ENCODE measurements around the gene RBM4. TPM values are rescaled to one million over a fixed set of nuclear protein-coding genes. Genes with fewer than 3 reads are reported as not detected.
"Not testable (repeated sequence)": the region's sequence is repeated elsewhere in the genome, so short reads cannot be mapped to it uniquely, and the experiment has no call there.

Gene RBM4
- polyA plus RNA-seq, 3 donors: 79.9 to 103 (median 97.5) TPM

DNA sequence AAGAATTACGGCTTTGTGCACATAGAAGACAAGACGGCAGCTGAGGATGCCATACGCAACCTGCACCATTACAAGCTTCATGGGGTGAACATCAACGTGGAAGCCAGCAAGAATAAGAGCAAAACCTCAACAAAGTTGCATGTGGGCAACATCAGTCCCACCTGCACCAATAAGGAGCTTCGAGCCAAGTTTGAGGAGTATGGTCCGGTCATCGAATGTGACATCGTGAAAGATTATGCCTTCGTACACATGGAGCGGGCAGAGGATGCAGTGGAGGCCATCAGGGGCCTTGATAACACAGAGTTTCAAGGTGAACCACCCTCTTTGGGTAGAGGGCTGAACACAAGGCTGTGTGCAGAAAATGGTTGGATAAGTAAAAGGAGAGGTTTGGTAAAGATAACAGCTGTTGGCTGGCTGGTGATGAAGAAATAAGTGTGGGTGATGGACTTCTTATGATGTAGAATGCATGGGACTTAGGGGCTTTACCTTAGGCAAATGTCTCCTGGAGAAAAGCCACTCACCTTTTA, 1.4 kb downstream of the RBM4 start:
- WGBS, 3 donors: 40 to 66% (median 66%) methylated on average over 8 to 10 of the region's 10 CpGs
- H3K27ac ChIP-seq (ENCODE audit: low read depth, low read length): not testable (repeated sequence)

DNA sequence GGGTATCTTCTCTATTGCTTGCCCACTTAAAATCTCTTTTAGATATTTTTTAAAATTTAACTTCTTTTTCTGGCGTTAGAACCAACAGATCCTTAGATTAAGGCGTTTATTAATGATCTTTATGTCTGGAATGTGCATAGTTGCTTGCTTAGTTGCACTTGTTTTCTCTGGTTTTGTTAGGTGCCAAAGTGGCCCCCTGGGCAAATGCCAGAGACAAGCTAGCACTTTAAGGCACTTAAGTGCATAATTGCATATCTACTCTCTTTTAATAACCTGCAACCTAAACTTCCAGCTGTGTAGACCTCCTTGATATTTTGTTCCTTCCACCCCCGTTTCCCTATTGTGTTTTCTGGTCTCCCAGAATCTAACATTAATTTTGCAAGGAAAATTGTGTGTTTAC, 3.3 kb downstream of the RBM4 start:
- WGBS, 3 donors: 18 to 39% (median 23%) methylated on average over 3 of the region's 3 CpGs
- H3K27ac ChIP-seq (ENCODE audit: low read depth, low read length): no peak overlapping the region

DNA sequence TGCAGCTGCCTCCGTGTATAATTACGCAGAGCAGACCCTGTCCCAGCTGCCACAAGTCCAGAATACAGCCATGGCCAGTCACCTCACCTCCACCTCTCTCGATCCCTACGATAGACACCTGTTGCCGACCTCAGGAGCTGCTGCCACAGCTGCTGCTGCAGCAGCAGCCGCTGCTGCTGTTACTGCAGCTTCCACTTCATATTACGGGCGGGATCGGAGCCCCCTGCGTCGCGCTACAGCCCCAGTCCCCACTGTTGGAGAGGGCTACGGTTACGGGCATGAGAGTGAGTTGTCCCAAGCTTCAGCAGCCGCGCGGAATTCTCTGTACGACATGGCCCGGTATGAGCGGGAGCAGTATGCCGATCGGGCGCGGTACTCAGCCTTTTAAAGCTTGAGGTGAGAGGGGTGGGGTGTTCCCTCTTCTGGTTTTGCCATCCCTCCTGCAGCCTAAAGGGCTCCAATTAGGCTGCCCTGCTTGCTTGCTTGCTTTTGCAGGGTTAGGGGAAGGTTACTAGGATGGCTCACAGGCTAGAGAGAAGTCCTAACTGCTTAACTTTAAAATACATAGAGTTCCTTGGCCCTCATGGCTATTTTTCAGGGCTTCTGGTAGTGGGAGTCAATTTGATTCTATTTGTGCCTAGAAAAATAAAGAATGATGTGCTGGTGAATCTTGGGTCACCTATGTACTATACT, 5.4 kb downstream of the RBM4 start:
- H3K27ac ChIP-seq (ENCODE audit: low read depth, low read length): no peak overlapping the region
- WGBS, 3 donors: 64 to 91% (median 90%) methylated on average over 24 of the region's 24 CpGs

DNA sequence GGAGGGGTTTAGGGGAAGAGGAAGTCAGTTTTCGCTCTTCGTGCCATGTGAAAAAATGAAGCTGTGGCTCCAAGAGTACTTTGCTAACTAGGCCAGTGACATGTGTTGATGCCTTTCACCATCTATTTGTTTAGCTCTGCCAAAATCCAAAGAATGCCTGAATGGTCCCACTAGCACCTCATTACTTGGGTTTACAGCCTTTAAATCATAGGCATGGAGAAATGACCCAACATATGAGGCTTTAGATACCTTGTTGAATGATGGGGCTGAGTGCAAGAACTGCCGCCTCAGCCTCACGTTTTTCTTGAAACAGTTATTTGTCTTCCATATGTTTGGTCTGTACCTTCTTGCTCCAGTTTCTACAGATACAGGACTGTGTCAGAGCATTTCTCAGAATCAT, 8.3 kb downstream of the RBM4 start:
- H3K27ac ChIP-seq (ENCODE audit: low read depth, low read length): no peak overlapping the region
- WGBS, 3 donors: 72 to 77% (median 72%) methylated on average over 4 of the region's 4 CpGs

DNA sequence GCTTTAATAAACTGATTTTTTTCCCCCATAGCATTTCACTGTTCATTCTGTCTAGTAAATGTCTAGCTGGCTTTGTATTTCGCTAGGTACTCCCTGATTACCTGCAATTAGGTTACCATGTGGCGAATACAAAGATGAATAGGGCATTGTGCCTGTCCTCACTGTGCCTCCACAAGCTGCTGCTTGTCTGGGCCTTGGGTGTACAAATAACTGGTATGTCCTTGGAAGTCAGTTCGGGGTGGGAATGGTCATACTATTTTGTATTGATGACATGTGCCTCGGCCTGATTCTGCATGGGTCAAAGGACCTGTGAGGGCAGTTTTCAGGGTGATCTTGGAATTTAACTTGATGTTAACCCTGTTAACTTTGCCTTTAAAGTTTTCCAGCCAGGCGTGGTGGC, 11.4 kb downstream of the RBM4 start:
- H3K27ac ChIP-seq (ENCODE audit: low read depth, low read length): no peak overlapping the region
- 89 to 97% (median 96%) methylated on average over 5 of the region's 5 CpGs for WGBS, 3 donors

DNA sequence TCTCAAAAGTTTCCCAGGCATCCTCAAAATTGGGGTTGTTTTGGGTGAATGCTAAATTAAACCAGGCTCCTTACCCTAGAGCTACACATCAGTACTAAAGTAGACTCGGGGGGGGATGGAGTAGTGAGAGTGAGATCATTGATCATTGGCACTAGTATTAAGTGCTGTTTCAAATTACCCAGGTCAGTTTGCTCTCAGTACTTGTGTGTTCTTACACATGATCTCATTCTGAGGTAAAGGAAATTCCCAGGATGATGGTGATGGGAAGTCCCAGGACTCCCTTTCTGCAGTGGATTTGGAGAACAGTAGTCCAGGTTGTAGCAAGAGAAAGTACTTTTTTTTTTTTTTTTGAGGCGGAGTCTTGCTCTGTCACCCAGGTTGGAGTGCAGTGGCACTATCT, 12.5 kb downstream of the RBM4 start:
- 91 to 96% (median 95%) methylated on average over 1 to 2 of the region's 2 CpGs for WGBS, 3 donors
- H3K27ac ChIP-seq (ENCODE audit: low read depth, low read length): no peak overlapping the region

DNA sequence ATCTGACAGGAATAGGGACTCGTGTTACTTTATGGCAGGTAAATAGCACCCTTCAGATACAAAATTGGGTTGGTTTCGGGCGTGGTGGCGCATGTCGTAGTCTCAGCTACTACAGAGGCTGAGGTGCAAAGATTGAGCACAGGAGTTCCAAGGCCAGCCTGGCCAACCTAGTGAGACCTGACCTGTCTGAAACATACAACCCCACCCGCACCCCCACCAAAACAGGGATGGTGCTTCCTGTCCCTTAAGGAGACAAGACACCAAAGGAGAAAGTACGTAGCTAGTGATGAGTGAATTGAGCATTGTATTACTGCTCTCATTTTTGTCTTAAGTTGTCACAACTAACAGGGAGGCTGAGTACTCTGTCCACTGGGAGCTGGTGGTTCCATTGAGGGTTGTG, 14.1 kb downstream of the RBM4 start:
- 89 to 95% (median 93%) methylated on average over 7 of the region's 7 CpGs for WGBS, 3 donors
- H3K27ac ChIP-seq (ENCODE audit: low read depth, low read length): no peak overlapping the region

DNA sequence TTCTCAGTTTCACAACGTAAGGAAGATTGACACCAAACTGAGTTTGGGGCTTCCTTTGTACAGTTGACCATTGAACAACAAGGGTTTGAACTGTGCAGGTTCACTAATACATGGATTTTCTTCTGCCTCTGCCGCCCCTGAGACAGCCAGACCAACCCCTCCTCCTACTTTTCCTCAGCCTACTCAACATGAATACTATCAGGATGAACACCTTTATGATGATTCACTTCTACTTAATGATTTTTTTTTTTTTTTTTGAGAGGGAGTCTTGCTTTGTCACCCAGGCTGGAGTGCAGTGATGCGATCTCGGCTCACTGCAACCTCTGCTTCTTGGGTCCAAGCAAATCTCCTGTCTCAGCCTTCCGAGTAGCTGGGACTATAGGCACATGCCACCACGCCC, 14.6 kb downstream of the RBM4 start:
- 89 to 93% (median 91%) methylated on average over 6 of the region's 6 CpGs for WGBS, 3 donors

DNA sequence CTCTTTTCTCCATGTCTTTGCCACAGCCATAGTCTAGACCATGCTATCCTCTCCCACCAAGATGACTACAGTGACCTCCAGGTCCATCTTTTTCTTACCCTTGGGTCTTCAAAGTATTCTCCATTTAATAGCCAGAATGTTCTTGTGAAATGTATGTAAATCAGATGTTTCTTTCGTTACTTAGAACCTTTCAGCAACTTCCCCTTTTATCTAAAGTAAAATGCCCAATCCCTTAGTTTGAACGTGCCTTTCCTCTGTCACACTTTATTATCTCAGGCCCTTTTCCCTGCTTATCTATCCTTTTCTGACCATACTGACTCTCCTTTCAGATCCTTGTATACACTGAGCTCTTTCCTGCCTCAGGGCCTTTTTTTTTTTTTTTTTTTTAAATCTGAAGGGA, 21.3 kb downstream of the RBM4 start:
- WGBS, 3 donors: 52 to 61% (median 53%) methylated on average over 2 of the region's 2 CpGs
- no peak overlapping the region for H3K27ac ChIP-seq (ENCODE audit: low read depth, low read length)

More for the DNA sequence above, 14.6 kb downstream of the RBM4 start:
- H3K27ac ChIP-seq (ENCODE audit: low read depth, low read length): no peak overlapping the region

DNA sequence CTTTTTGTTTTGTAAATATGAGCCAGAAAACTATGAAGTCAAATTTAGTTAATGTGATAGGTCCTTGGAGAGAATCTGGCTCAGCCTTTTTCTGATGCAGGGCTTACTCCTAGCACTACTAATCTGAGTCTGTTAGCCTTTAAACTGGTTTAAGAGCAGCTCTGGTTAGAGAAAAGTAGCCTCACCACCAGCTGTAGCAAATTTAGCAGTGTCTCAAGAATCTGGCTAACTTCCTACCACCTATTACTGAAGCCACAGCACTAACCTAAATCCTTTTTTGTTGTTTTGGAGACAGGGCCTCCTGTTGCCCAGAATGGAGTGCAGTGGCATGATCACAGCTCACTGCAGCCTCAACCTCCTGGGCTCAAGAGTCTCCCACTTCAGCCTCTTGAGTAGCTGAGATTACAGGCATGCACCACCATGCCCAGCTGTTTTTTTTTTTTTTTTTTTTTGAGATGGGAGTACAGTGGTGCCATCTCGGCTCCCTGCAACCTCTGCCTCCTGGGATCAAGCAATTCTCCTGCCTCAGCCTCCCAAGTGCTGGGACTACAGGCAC, 25.3 kb downstream of the RBM4 start:
- WGBS, 3 donors: 89 to 100% (median 96%) methylated on average over 1 of the region's 1 CpG
- no peak overlapping the region for H3K27ac ChIP-seq (ENCODE audit: low read depth, low read length)

DNA sequence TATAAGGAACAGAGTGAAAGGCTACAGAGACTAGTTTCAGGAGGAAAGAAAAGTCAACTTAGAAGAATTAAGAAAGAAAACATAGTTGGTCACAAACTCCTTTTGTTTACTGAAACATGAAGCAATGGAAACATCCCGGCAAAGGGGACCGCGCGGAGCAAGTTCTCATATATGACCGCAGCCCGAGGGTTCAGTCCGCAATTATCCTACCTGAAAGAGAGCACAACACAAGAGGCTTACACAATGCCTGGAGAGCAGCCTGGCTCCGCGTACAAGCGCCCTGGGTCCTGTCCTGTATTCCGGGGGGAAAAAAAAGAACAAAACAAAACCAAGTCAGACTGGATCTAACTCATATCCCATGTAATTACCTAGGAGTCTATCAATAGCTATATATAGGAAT, 26.9 kb downstream of the RBM4 start:
- 92 to 94% (median 94%) methylated on average over 11 of the region's 11 CpGs for WGBS, 3 donors
- H3K27ac ChIP-seq (ENCODE audit: low read depth, low read length): no peak overlapping the region

DNA sequence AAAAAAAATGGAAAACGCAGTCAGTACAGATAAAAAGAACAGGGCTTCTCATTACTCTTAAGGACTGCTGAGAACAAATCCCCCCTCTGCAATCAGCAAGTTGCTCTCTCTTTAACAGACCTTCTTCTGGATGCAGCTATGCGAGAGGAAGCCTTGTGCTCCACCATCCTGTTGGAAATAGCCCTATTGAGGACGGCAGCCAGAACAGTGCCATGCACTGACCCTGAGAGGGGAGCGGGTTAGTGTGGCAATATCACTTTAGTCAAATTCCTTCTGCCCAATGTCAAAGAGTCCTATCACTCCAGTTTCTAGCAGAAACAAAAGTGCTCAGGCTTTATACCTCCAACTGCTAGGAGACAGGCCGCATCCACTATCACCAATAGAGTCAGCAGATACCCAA, 32.3 kb downstream of the RBM4 start:
- H3K27ac ChIP-seq (ENCODE audit: low read depth, low read length): no peak overlapping the region
- WGBS, 3 donors: 71 to 91% (median 90%) methylated on average over 5 of the region's 5 CpGs

DNA sequence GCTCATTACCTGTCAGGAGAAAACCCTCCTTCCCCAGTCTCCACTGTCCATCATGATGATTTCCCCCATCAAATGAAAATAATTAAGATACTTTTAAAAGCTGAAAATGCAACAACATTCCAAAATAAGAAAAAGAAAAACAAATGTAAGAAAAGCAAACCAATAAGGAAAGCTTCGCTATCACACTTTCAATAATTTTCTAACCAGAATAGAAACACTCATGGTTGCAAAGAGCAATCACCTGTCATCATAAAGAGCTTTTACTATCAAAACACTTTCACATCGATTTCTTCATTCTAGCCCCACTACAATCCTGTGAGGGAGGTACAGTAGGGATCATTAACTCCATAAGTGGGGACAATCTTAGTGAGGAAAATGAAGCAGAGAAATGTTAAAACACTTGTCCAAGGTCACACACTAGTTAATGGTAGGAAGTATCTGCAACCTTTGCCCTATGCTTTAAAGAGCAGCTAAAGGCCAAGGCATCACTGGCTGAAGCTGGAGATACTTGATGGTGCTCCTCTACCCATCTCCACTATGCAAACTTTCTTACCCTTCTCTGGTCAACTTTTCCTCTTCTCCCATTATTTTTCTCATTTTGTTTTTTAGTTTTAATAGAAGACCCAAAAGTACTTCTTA, 36.6 kb downstream of the RBM4 start:
- WGBS, 3 donors: 62 to 92% (median 91%) methylated on average over 2 of the region's 2 CpGs
- no peak overlapping the region for H3K27ac ChIP-seq (ENCODE audit: low read depth, low read length)

DNA sequence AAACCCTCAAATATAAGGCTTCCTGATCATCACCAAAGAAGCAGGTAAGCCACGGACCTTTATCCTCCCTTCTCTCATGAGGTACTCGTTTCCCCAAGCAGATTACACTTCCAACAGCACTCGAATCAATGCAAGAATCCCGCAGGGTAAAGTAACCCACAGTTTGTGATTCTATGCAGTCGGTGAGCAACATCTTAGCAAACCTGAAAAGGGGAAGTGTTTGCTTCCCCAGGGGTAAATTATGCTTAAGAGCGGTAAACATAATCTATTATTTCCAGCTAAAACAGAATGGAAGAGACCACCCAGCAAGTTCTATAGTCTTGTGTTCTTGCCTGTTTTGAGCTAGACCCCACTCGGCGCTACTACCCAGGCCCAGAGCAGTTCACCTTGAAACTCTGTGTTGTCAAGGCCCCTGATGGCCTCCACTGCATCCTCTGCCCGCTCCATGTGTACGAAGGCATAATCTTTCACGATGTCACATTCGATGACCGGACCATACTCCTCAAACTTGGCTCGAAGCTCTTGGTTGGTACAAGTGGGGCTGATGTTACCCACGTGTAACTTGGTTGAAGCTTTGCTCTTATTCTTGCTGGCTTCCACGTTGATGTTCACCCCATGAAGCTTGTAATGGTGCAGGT, 37.9 kb downstream of the RBM4 start:
- WGBS, 3 donors: 55 to 67% (median 64%) methylated on average over 16 of the region's 16 CpGs
- H3K27ac ChIP-seq (ENCODE audit: low read depth, low read length): no peak overlapping the region

DNA sequence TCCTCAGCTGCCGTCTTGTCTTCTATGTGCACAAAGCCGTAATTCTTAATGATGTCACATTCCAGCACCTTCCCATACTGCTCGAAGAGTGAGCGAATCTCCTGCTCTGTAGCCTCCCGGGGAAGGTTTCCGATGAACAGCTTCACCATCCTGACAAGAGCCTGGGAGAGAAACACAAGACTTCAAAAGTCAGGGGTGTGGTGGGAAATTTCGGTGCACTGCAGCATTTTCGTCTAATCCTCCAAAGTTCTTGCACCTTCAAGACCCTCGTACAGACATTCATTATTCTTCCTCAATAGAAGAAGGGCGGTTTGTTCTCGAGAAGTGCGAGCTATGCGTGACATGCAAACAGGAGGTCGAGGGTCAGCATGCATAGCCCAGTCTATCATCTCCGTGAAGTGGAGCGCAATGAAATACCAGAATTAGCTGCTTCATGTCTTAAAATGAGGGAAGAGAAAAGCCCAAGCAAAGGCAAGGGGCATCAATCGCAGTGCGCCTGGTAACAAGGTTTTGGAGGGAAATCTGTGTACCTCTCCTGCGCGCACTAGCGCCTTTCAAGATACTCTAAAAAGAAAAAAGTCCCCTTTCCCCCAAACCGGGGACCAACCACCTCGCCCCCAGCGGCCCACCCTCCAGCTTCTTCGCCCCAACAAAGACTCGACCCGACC, 38.6 kb downstream of the RBM4 start:
- no peak overlapping the region for H3K27ac ChIP-seq (ENCODE audit: low read depth, low read length)
- 2 to 12% (median 9%) methylated on average over 25 to 26 of the region's 27 CpGs for WGBS, 3 donors

DNA sequence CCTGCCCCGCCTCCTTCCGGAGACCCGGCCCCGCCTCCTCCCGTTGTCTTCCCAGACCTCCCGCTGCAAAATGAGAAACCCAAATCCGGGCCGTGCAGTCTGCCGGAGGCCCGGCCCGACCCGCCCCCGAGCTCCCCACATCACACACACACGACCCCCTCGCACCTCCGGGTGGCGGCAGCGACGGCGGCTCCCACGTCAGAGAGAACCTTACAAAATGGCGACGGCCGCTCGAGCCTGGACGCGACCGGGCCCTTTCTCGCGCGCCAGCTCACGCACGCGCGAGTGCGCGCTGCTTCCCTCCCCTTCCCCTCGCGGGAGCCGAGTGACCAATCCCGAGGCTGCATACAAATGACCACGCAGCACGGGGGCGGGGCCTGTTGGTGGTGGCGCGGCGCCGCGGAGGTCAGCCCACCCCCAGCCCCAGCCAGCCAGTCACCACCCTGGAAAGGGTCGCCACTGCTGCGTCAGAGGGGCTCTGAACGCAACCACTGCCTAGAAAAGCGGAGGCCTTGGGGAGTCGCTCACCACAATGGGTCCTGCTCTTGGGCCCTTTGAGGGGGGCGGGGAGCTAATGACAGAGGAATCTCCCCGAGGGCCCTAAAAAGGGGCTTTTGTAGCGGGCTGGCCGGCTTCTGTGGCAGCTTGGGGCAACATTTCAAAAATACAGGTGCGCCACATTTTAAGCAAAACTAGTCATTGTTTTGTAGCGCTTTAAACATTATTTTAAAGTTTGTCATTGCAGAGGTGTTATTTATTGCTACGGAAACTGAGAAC, 39.3 kb downstream of the RBM4 start, which contains the start of gene RBM4B:
Gene RBM4B (minus strand): TSS at position 289 of the 777 bp plus-strand sequence. CDS start 808 bp downstream, outside the sequence.
- 0 to 1% (median 1%) methylated on average over 58 to 61 of the region's 61 CpGs for WGBS, 3 donors
- peak within 1 kb of the TSS; percentile 94 for H3K27ac ChIP-seq (ENCODE audit: low read depth, low read length)

DNA sequence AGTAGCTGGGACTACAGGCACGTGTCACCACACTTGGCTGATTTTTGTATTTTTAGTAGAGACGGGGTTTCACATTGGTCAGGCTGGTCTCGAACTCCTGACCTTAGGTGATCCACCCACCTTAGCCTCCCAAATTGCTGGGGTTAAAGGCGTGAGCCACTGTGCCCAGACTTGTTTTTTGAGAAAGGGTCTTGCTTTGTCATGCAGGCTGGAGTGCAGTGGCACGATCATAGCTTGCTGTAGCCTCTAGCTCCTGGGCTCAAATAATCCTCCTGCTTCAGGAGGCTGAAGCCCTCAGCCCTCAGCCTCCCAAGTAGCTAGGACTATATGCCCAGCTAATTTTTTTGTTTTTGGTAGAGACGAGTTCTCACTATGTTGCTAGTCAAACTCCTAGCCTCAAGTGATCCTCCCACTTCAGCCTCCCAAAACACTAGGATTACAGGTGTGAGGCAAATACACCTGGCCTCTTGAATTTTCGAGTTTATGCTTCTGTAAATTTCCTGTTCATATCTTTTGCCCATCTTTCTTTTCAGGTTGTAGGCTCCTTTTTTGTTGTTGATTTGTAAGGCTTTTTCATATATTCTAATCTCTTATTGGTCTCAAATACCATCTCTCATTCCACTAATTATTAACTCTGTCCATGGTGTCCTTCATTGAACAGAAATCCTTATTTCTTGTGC, 42.6 kb downstream of the RBM4 start:
- WGBS, 3 donors: 87 to 92% (median 92%) methylated on average over 7 of the region's 7 CpGs

More for the DNA sequence above, 42.6 kb downstream of the RBM4 start:
- H3K27ac ChIP-seq (ENCODE audit: low read depth, low read length): no peak overlapping the region
